Measurements from ENCODE around the gene EFNA4. TPM values are rescaled to one million over a fixed set of nuclear protein-coding genes. Genes with fewer than 3 reads are reported as not detected.
A peak's percentile ranks its signal among the peaks of the same experiment; 100 is the strongest.

EFNA4 gene
- total and polyA plus RNA-seq, 11 donors = 1.1 to 4.8 (median 2.2) TPM

GRCh38 chr1:155092641-155093040, 29.1 kb downstream of the EFNA4 start:
- peaks cover 7 to 26% (median 17%) of the 10 kb centered on the region in 12 donors for H3K4me1 ChIP-seq
- 87 to 97% (median 91%) methylated on average over 12 of the region's 12 CpGs for WGBS, 4 donors
- no peak overlapping the region for H3K27ac ChIP-seq
- DNase-seq (no peak), ATAC-seq (no peak)
- intact Hi-C loops (cut with DNase I) = loop anchor here in 9 of 10 donors (1.0 to 5.0 kb wide), 3 partner anchors 35 to 75 kb away; partner anchors contain the start of gene EFNA1 (in 9 of the 9)
- no peaks in the 10 kb centered on the region for H3K36me3 ChIP-seq
- no peak overlapping the region for H3K4me3 ChIP-seq
- peaks cover 0 to 5% (median 0%) of the 10 kb centered on the region in 9 donors for H3K27me3 ChIP-seq
- no peaks in the 10 kb centered on the region for H3K9me3 ChIP-seq
- TF ChIP-seq, protein P1, sequence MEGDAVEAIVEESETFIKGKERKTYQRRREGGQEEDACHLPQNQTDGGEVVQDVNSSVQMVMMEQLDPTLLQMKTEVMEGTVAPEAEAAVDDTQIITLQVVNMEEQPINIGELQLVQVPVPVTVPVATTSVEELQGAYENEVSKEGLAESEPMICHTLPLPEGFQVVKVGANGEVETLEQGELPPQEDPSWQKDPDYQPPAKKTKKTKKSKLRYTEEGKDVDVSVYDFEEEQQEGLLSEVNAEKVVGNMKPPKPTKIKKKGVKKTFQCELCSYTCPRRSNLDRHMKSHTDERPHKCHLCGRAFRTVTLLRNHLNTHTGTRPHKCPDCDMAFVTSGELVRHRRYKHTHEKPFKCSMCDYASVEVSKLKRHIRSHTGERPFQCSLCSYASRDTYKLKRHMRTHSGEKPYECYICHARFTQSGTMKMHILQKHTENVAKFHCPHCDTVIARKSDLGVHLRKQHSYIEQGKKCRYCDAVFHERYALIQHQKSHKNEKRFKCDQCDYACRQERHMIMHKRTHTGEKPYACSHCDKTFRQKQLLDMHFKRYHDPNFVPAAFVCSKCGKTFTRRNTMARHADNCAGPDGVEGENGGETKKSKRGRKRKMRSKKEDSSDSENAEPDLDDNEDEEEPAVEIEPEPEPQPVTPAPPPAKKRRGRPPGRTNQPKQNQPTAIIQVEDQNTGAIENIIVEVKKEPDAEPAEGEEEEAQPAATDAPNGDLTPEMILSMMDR (IDR thresholded peaks at IDR 0.05) = no peak
- no peak for TF ChIP-seq POLR2A (IDR thresholded peaks at IDR 0.05)

DNA sequence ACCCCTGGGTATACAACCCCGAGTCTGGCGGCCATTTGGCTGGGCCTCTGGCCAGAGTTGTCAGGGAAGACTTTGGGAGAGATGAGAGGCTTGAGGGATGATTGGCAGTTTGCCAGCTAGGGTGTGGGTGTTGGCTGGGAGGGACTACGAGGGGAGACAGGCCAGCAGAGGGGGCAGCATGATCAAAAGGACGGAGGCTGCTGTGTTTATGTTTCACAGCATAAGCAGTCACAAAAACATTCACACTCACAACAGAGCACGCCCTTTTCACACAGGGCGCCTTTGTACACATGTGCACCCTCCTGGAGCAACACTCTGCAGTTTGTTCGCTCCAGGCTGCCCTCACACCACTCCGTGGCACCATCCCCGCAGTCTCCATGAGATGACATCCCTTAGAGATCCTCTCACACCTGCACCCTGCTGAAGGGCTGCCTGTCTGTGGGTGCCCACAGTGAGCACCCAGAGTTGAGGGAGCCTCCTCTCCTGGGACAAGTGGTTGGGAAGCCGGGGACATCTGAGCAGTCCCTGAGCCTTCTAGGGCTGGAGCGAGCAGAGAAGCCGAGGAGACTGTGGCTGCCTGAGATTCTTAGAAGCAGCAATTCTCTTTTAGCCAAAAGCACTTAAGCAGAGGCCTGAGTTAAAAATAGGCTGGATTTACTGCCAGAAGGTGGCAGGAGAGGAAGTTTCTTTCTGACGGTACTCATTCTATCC, 30.5 kb downstream of the EFNA4 start:
- 6 to 10% (median 7%) methylated on average over 13 of the region's 13 CpGs for WGBS, 4 donors
- DNase-seq (peak in 2 of 5 donors; percentile 65 to 73), ATAC-seq (peak; percentile 21 to 68 (median 56))
- TF ChIP-seq, protein P1 (IDR thresholded peaks at IDR 0.05) = peak in 10 of 12 donors; percentile 6 to 63 (median 36)
- no peak for TF ChIP-seq POLR2A (IDR thresholded peaks at IDR 0.05)
- Histone ChIP-seq H3K27ac (peak overlapping the region in 7 of 12 donors; percentile 2 to 72 (median 36)), H3K9me3 (no peaks in the 10 kb centered on the region), H3K27me3 (peaks cover 0 to 5% (median 0%) of the 10 kb centered on the region in 9 donors), H3K4me3 (peak overlapping the region in 1 of 12 donors; percentile 18), H3K36me3 (no peaks in the 10 kb centered on the region), H3K4me1 (peaks cover 7 to 26% (median 17%) of the 10 kb centered on the region in 12 donors)
- intact Hi-C loops (cut with DNase I) = loop anchor here (1.0 to 5.0 kb wide), 5 partner anchors 33 to 75 kb away; partner anchors contain the start of gene EFNA1 (in 10 of the 10)

GRCh38 chr1:155094622-155094948, 31.0 kb downstream of the EFNA4 start:
- no peaks in the 10 kb centered on the region for H3K9me3 ChIP-seq
- no peak for ATAC-seq
- H3K36me3 ChIP-seq = no peaks in the 10 kb centered on the region
- peak overlapping the region in 5 of 12 donors; percentile 2 to 72 (median 59) for H3K27ac ChIP-seq
- WGBS, 4 donors = 79 to 91% (median 86%) methylated on average over 2 of the region's 2 CpGs
- no peak for DNase-seq
- H3K4me3 ChIP-seq = no peak overlapping the region
- intact Hi-C loops (cut with DNase I) = loop anchor here (1.0 to 5.0 kb wide), 4 partner anchors 32 to 74 kb away; partner anchors contain the start of gene EFNA1 (in 10 of the 10)
- TF ChIP-seq POLR2A (IDR thresholded peaks at IDR 0.05) = no peak
- TF ChIP-seq, protein P1 (IDR thresholded peaks at IDR 0.05) = peak in 2 of 12 donors; percentile 19 to 52
- peaks cover 7 to 26% (median 17%) of the 10 kb centered on the region in 12 donors for H3K4me1 ChIP-seq
- peaks cover 0 to 5% (median 0%) of the 10 kb centered on the region in 9 donors for H3K27me3 ChIP-seq

DNA sequence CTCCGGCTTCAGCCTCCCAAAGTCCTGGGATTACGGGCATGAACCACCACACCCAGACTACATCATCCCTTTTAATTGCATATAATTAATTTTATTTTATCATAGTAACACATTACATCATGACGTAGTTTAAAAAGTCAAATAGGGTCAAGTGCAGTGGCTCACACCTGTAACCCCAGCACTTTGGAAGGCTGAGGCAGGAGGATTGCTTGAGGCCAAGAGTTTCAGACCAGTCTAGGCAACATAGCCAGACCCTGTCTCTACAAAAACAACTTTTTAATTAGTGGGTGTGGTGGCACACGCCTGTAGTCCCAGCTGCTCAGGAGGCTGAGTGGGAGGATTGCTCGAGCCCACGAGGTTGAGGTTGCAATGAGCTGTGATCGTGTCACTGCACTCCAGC, 35.8 kb downstream of the EFNA4 start:
- 86 to 88% (median 87%) methylated on average over 7 of the region's 7 CpGs for WGBS, 4 donors
- DNase-seq (no peak), ATAC-seq (no peak)
- Histone ChIP-seq H3K36me3 (no peaks in the 10 kb centered on the region), H3K9me3 (no peaks in the 10 kb centered on the region), H3K4me1 (peaks cover 2 to 18% (median 5%) of the 10 kb centered on the region in 12 donors), H3K27me3 (peaks cover 0 to 5% (median 0%) of the 10 kb centered on the region in 9 donors), H3K4me3 (no peak overlapping the region), H3K27ac (no peak overlapping the region)
- intact Hi-C loops (cut with DNase I) = no loop called here
- TF ChIP-seq POLR2A (IDR thresholded peaks at IDR 0.05) = no peak
- TF ChIP-seq, protein P1 (IDR thresholded peaks at IDR 0.05) = no peak

Measured in heart left ventricle (tissue), 16 donors.